Smooth muscle cell of the brain vasculature (primary cell): ENCODE measurements around the gene CCDC28A.

Experiments
- DNase-seq: peaks from one replicate; pipeline ENCODE4 v3.0.0-alpha.2; 2012; ENCODE audit warnings: low read depth, low spot score

Gene CCDC28A

GRCh38 chr6:138833816-138834539 is 60.4 kb downstream of the CCDC28A start:
- no peak for DNase-seq

GRCh38 chr6:138837246-138837645 is 63.7 kb downstream of the CCDC28A start:
- DNase-seq, result no peak
